Nephron progenitor cell (in vitro differentiated cells): ENCODE data around the gene LIPC.

Source experiments
- DNase-seq: peaks from one replicate; pipeline ENCODE4 v3.0.0; 2021
- H3K27ac Mint-ChIP-seq: 2 replicates; pipeline ENCODE4 v1.8.0; 2021; ENCODE audit warnings: mild to moderate bottlenecking, moderate library complexity, mixed read lengths
- H3K27me3 Mint-ChIP-seq: 2 replicates; pipeline ENCODE4 v1.8.0; 2021; ENCODE audit warnings: mild to moderate bottlenecking, low read depth, mixed read lengths; ENCODE audit not compliant: poor library complexity
- H3K36me3 Mint-ChIP-seq: 2 replicates; pipeline ENCODE4 v1.8.0; 2021; ENCODE audit warnings: low read depth, mixed read lengths
- H3K4me1 Mint-ChIP-seq: 2 replicates; pipeline ENCODE4 v1.8.0; 2021; ENCODE audit warnings: mixed read lengths
- H3K4me3 Mint-ChIP-seq: 2 replicates; pipeline ENCODE4 v1.8.0; 2021; ENCODE audit warnings: mild to moderate bottlenecking, moderate library complexity, mixed read lengths
- H3K9me3 Mint-ChIP-seq: 2 replicates; pipeline ENCODE4 v1.8.0; 2021; ENCODE audit warnings: mild to moderate bottlenecking, moderate library complexity, mixed read lengths
- TF ChIP-seq, protein P1 (sequence below): fragments of 200-600 bp; sonication (generic); IDR thresholded peaks from 2 replicates; pipeline ENCODE4 v1.5.0; 2021; ENCODE audit warnings: antibody characterized with exemption

The LIPC gene

DNA sequence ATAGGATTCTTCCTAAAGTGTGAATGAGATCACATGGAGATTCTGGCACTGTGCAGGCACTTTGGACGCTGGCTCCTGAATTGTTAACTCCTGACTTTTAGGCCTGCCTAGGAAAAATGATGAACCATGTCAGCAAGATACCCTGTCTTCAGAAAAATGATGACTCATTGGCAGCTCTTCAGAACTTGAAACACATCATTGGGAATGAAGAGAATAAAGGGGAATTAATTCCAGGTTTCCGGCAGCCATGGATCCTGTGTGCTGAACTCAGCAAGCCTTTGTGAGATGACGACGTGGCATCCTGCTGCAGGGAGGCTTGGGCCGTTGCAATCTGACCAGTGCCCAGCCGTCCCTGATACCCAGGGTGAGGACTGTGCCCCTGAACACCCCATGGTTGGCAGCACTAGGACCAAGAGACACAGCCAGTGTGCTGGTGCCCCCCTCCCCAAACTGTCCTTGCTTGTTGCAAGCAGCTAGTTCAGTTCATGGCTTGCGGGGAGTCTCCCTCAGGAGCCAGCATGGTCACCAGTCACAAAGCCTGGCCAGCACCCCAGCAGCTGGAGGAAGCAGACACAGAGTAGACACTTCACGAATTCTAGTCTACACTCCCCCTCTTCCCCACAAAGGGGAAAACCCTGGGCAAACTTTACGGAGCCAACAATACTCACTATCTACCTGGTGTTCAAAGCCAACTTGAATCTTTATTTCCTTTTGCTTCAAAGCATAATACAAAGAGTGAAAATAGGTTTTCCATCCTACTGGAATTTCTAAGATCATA is 7.8 kb upstream of the LIPC start:
- H3K27me3 Mint-ChIP-seq, result peaks cover 11% of the 10 kb centered on the region
- no peaks in the 10 kb centered on the region for H3K9me3 Mint-ChIP-seq
- no peak overlapping the region for H3K4me3 Mint-ChIP-seq
- TF ChIP-seq, protein P1, sequence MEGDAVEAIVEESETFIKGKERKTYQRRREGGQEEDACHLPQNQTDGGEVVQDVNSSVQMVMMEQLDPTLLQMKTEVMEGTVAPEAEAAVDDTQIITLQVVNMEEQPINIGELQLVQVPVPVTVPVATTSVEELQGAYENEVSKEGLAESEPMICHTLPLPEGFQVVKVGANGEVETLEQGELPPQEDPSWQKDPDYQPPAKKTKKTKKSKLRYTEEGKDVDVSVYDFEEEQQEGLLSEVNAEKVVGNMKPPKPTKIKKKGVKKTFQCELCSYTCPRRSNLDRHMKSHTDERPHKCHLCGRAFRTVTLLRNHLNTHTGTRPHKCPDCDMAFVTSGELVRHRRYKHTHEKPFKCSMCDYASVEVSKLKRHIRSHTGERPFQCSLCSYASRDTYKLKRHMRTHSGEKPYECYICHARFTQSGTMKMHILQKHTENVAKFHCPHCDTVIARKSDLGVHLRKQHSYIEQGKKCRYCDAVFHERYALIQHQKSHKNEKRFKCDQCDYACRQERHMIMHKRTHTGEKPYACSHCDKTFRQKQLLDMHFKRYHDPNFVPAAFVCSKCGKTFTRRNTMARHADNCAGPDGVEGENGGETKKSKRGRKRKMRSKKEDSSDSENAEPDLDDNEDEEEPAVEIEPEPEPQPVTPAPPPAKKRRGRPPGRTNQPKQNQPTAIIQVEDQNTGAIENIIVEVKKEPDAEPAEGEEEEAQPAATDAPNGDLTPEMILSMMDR, result no peak
- no peak for DNase-seq
- H3K4me1 Mint-ChIP-seq, result peaks cover 15% of the 10 kb centered on the region
- no peaks in the 10 kb centered on the region for H3K36me3 Mint-ChIP-seq
- no peak overlapping the region for H3K27ac Mint-ChIP-seq

DNA sequence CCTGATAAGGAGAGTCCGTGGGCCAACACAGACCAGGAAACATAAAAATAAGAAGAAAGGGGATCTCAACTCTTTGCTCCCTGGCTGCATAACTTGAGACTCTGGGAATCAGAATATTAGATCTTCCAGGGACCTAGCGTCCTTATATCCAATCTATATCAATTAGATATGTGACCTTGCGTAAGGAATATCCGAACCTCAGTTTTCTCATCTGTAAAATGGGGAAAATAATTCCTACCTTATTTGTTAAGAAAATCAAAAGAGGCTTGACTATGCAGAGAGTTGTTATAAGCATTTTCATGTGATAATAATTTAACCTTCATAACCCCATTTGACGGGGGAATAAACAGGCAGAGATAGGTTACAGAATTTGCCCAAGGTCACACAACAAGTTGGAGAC is 7.1 kb upstream of the LIPC start:
- DNase-seq, result no peak
- no peaks in the 10 kb centered on the region for H3K9me3 Mint-ChIP-seq
- H3K4me1 Mint-ChIP-seq, result peaks cover 15% of the 10 kb centered on the region
- H3K27ac Mint-ChIP-seq, result no peak overlapping the region
- peaks cover 6% of the 10 kb centered on the region for H3K27me3 Mint-ChIP-seq
- TF ChIP-seq, protein P1, result no peak
- H3K36me3 Mint-ChIP-seq, result no peaks in the 10 kb centered on the region
- no peak overlapping the region for H3K4me3 Mint-ChIP-seq

DNA sequence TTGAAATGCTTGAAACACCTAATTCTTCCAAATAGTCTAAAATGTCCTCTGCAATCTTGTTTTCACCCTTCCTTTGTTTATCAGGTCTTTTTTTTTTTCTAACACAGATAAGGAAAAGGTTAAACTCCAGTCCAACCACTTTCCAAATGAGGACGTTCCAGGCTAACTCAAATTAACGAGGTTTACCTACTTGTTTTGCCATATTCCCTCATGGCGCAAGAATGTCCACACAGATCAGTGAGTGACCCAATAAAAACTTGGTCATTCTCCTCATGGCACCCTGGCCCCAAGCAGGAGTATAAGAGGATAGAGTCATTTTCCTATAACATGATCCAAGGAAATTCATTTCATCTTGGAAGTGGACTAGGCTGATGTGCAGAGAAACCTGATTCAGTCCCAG is 6.6 kb upstream of the LIPC start:
- Mint-ChIP-seq H3K27ac (no peak overlapping the region), H3K4me3 (no peak overlapping the region), H3K9me3 (no peaks in the 10 kb centered on the region), H3K27me3 (peaks cover 6% of the 10 kb centered on the region), H3K4me1 (peaks cover 20% of the 10 kb centered on the region), H3K36me3 (no peaks in the 10 kb centered on the region)
- TF ChIP-seq, protein P1, result no peak
- DNase-seq, result no peak

DNA sequence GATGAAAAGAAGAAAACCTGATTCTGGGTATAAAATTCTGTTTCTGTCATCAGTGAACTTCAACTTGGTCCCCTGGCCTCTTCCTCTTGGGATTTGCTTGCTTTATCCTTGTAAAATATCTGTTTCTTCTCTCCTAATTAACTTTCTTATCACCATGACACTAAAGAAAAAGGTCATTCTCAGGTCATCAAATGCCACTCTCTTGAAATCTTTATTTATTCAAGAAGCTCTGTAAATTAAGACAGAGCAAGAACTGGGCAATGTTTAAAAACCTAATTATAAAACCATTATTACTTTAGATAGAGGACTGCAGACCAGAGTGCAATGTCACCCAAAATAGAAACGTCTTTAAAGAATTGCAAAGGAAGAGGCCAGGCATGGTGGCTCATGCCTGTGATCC is 6.0 kb upstream of the LIPC start:
- Mint-ChIP-seq H3K27me3 (peaks cover 6% of the 10 kb centered on the region), H3K4me3 (no peak overlapping the region), H3K9me3 (no peaks in the 10 kb centered on the region), H3K4me1 (peaks cover 26% of the 10 kb centered on the region), H3K36me3 (no peaks in the 10 kb centered on the region), H3K27ac (no peak overlapping the region)
- TF ChIP-seq, protein P1, result no peak
- no peak for DNase-seq

DNA sequence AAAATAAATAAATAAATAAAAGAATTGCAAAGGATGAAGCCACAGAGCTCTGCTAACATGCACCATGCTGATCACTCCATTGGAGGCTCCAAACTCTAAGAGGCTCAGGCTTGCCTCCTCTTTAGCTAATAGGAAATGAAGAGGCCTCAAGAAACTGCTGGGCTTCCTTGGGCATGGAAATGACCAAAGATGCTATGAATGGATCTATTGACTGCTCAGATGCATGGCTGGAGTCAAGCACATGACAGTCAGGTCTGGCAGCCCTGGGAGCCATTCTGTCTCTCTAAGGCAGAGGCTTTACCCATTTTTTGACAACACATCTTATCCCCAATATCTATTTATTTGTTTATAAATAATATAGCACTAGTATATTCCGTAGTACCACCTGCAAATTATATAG is 5.3 kb upstream of the LIPC start:
- no peak for DNase-seq
- Mint-ChIP-seq H3K4me1 (peaks cover 33% of the 10 kb centered on the region), H3K4me3 (no peak overlapping the region), H3K9me3 (no peaks in the 10 kb centered on the region), H3K27ac (no peak overlapping the region), H3K36me3 (no peaks in the 10 kb centered on the region), H3K27me3 (peaks cover 6% of the 10 kb centered on the region)
- TF ChIP-seq, protein P1, result no peak

DNA sequence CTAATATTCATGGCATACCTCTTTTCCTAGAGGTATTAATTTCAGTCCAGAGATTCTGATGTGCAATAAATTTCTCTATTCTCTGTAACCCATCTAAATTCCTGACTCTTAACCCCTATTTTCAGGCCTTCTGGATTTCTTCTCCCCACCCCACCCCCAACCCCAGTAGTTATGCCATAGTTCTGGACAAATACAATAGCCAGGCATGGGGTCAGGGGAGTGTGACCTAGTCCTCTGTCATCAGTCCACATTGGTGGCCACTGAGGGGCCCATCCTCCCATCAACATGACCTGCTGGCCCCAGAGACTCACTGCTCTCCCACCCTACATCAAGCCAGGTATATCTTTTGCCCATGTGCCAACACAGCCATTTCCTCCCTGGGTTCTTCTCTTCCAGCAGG is 3.8 kb upstream of the LIPC start:
- Mint-ChIP-seq H3K36me3 (no peaks in the 10 kb centered on the region), H3K4me3 (no peak overlapping the region), H3K27me3 (peaks cover 6% of the 10 kb centered on the region), H3K4me1 (peaks cover 48% of the 10 kb centered on the region), H3K9me3 (no peaks in the 10 kb centered on the region), H3K27ac (no peak overlapping the region)
- TF ChIP-seq, protein P1, result no peak
- DNase-seq, result no peak
